HEK293T (cell line): ENCODE data around the gene TFDP3.

Experiments used
- ARNT ChIP-seq: fragments of 450-650 bp; IDR thresholded peaks from 2 replicates; pipeline ENCODE4 v1.6.1; 2017; ENCODE audit warnings: mild to moderate bottlenecking
- BHLHE40 ChIP-seq: fragments of 450-650 bp; IDR thresholded peaks from 2 replicates; pipeline ENCODE4 v1.6.1; 2016; ENCODE audit warnings: mild to moderate bottlenecking, moderate library complexity, borderline replicate concordance
- CTBP1 ChIP-seq: fragments of 450-650 bp; IDR thresholded peaks from 2 replicates; pipeline ENCODE4 v1.6.1; 2016; ENCODE audit warnings: borderline replicate concordance
- FOXA1 ChIP-seq: fragments of 450-650 bp; IDR thresholded peaks from 2 replicates; pipeline ENCODE4 v1.6.1; 2016; ENCODE audit warnings: mild to moderate bottlenecking
- FOXK2 ChIP-seq: fragments of 450-650 bp; IDR thresholded peaks from 2 replicates; pipeline ENCODE4 v1.6.1; 2016; ENCODE audit warnings: mild to moderate bottlenecking
- FOXM1 ChIP-seq: fragments of 450-650 bp; IDR thresholded peaks from 2 replicates; pipeline ENCODE4 v1.6.1; 2017; ENCODE audit warnings: mild to moderate bottlenecking, borderline replicate concordance
- HDGF ChIP-seq: fragments of 450-650 bp; IDR thresholded peaks from 2 replicates; pipeline ENCODE4 v1.6.1; 2017; ENCODE audit warnings: antibody characterized with exemption, borderline replicate concordance
- LEF1 ChIP-seq: fragments of 450-650 bp; IDR thresholded peaks from 2 replicates; pipeline ENCODE4 v1.6.1; 2017; ENCODE audit warnings: mild to moderate bottlenecking, borderline replicate concordance
- NFRKB ChIP-seq: fragments of 450-650 bp; IDR thresholded peaks from 2 replicates; pipeline ENCODE4 v1.6.1; 2016; ENCODE audit warnings: mild to moderate bottlenecking, moderate library complexity
- SP1 ChIP-seq: fragments of 450-650 bp; IDR thresholded peaks from 2 replicates; pipeline ENCODE4 v1.6.1; 2017
- SUZ12 ChIP-seq: fragments of 450-650 bp; IDR thresholded peaks from 2 replicates; pipeline ENCODE4 v1.6.1; 2016; ENCODE audit warnings: mild to moderate bottlenecking
- TARDBP ChIP-seq: fragments of 450-650 bp; IDR thresholded peaks from 2 replicates; pipeline ENCODE4 v1.6.1; 2016
- ZNF384 ChIP-seq: fragments of 450-650 bp; IDR thresholded peaks from 2 replicates; pipeline ENCODE4 v1.6.1; 2016
- TF ChIP-seq, protein P1 (sequence below): fragments of 450-650 bp; IDR thresholded peaks from 2 replicates; pipeline ENCODE4 v1.6.1; 2016

DNA sequence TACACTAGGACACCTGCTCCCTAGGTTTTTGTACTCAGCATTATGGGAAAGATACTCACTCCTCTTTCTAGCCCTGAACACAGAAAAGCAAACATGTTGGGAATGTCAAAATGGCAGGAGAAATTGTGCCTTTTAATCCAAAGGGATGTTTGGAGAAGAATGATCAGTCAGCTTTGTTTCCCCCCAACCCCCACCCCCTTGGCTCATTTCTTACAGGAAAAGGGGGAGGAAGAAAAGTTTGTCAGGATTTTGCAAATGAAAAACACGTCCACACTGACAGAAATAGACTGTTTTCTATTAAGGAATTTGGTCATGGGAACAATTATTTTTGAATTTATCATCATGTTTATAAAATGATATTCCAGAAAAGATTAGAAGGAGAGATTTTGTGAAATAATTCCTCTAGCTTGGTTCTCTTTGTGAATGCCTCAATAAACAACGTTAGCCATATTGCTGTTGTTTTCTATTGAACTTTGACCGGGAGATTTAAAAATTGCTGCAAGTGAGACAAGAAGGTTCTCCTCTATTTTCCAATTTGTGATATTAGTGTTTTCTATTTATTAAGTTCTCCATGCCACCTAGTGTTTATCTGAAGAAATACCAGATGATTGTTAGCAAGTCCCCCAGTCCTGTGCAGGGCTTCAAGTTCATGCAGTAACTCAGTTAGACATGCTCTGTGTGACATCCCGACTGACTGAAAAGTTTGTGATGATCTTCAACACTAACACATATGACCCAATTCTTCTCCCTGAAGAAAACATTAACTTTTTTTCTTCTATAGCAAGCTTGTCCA is 31.3 kb upstream of the TFDP3 start:
- TF ChIP-seq ZNF384 (no peak), BHLHE40 (no peak), HDGF (no peak), NFRKB (no peak), FOXK2 (no peak), LEF1 (no peak), ARNT (no peak), TARDBP (no peak), SP1 (no peak), FOXM1 (no peak), CTBP1 (no peak), SUZ12 (no peak), FOXA1 (no peak)
- TF ChIP-seq, protein P1, sequence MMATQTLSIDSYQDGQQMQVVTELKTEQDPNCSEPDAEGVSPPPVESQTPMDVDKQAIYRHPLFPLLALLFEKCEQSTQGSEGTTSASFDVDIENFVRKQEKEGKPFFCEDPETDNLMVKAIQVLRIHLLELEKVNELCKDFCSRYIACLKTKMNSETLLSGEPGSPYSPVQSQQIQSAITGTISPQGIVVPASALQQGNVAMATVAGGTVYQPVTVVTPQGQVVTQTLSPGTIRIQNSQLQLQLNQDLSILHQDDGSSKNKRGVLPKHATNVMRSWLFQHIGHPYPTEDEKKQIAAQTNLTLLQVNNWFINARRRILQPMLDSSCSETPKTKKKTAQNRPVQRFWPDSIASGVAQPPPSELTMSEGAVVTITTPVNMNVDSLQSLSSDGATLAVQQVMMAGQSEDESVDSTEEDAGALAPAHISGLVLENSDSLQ = no peak
